Measurements from ENCODE around the gene ZFP36.
A peak's percentile ranks its signal among the peaks of the same experiment; 100 is the strongest.
"Not testable (repeated sequence)": the region's sequence is repeated elsewhere in the genome, so short reads cannot be mapped to it uniquely, and the experiment has no call there.

The ZFP36 gene, protein sequence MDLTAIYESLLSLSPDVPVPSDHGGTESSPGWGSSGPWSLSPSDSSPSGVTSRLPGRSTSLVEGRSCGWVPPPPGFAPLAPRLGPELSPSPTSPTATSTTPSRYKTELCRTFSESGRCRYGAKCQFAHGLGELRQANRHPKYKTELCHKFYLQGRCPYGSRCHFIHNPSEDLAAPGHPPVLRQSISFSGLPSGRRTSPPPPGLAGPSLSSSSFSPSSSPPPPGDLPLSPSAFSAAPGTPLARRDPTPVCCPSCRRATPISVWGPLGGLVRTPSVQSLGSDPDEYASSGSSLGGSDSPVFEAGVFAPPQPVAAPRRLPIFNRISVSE

DNA sequence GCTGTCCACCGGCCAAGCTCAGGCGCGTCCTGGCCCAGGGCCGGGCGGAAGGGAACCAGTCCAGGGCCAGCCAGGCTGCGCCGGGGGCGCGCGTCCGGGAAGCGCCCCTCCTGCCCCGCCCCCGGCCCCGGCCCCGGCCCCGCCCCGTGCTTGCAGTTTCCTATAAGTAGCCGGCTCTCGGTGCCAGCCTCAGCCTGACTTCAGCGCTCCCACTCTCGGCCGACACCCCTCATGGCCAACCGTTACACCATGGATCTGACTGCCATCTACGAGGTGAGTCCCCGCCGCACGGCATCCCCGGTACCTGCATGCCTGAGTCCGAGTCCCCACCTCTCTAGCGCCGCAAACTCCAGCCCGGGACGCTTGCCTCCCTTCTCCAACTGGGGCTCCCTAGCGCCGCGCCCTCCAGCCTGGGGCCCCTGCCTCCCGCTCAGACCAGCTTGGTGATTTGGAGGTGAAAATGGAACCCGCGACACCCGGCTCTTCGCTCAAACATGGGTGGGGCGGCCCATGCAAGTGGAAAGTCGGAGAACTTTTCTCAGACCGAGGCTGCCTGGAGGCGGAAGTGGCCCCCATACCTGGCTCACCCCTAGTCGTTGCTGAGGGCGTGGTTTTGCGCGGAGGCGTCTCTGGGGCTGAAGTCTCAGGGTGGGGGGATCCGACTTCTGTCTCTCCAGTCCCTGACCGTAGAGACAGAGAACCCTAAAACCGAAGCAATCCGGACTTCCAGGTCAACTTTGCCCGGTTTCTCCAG lies at the start of gene ZFP36:
Gene ZFP36 (plus strand): TSS at position 192 of the 754 bp plus-strand sequence. CDS start 58 bp downstream, at position 250.
- peak within 1 kb of the TSS; percentile 91 for H3K4me3 ChIP-seq (ENCODE audit: low read depth, low read length)

DNA sequence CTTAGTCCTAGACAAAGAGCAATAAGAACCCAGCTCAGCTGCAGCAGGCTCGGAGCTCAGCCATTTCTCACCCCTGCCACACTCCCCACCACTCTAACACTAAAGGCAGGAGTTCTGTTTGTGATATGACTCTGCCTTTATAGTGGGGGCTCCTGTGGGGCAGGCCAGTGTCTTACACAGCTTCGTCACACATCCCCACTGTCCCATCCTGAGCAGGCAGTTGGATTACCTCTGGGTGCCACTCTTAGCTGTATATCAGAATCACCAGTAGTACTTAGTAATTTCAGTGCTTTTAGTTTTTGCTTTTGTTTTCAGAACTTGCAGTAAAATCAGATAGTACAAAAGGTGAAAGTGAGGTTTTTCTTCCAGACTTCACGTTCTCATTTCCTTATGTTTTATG lies 47.6 kb upstream of the ZFP36 start:
- no peak overlapping the region for H3K4me3 ChIP-seq (ENCODE audit: low read depth, low read length)

DNA sequence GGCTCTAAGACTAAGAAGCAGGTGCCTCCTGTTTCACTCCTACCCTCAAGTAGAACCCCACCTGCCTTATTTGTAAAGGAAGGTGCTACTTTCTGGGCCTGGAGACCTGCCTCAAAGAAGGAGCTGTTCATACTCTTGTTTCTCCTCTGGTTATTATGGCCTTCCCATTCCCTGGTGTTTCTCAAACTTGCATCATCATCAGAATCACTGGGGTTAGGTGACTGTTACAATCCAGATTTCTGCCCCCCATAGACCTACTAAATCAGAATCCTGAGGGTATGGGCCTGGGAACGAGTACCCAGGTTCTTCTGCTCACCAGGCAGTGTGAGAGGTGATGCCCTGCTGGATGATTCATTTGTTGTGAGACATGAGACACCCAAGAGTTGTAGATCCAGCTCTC lies 46.0 kb upstream of the ZFP36 start:
- H3K4me3 ChIP-seq (ENCODE audit: low read depth, low read length) = no peak overlapping the region

DNA sequence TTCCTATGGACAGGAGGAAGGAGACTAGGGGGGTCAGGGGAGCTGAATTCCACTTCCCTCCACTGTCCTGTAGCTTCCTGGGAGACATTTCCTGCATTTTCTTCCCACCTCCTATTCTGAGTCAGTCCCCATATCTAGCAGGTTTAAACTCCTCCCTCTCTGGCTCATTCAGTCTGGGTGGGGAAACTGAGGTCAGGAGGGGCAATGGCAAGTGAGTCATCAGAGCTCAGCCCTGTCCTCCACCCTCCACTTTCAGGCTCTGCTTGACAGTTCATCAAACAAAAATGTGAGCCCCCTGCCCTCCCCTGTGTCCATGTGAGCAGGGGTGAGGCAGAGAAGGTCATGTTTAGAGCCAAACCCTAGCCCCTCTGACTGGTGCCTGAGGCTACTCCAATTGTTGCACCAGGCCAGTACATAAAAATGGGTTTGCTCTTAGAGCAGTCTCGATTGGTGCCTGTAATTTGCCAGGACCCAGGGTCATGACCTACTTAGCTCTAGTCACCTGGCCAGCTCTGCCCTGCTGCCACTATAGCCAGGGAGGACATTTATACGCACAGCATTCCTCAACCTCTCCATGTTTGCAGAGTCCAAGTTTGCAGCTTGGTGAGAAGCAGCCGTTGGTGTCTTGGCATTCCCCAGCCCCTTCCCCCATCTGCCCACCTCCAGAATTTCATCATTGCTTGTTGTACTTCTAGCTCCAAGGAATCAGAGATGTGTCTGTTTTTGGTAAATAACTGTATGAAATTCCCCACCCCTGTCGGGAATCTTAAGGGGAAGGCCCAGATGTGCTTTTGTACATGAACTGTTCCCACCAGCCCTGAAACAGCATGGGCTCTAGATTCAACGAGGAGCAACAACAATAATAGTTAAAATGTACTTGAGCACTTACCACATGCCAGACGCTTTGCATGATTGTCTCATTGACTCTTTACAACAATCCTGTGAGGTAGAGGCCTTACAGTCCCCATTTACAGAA lies 43.7 kb upstream of the ZFP36 start:
- H3K4me3 ChIP-seq (ENCODE audit: low read depth, low read length) = no peak overlapping the region

DNA sequence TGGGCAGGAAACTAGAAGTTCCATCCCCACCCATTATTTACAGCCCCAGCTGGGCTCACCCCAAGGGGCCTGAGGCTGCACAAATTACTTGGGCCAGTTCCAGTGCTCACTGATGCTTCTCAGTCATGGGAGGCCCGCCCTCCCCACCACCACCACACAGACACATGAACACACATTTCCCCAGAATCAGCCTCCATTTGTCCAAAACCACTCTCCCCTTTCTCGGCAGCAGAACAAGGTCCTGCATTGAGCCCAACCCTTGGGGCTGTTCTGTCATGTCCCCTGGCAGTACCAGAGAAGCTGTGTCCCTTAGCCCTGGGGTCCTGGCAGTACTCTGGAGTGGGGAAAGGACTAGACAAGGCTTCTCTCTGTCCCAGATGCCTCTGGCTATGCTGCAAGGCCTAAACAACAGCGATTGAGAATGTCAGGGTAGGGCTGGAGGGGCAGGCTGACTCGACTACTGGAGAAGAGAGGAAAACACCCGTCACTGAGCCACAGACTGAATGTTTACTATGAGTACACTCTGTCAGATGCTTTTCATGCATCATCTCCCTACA lies 42.7 kb upstream of the ZFP36 start:
- no peak overlapping the region for H3K4me3 ChIP-seq (ENCODE audit: low read depth, low read length)

DNA sequence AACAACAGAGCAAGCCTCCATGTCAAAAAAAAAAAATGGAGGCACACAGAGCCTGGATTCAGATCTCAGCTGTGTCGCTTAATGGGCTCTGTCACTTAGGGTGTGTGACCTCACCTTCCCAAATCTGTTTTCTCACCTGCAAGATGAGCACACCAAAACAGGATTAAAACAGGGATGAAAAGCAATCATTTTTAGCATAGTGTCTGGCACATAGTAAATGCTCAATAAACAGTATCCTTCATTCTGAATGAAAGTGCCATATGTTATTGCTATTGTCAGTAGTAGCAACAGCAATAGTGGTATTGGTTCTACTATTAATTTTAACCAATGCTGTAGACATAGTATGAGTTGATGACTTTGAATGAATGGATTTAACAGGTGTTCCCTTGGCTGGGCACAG lies 41.1 kb upstream of the ZFP36 start:
- no peak overlapping the region for H3K4me3 ChIP-seq (ENCODE audit: low read depth, low read length)

DNA sequence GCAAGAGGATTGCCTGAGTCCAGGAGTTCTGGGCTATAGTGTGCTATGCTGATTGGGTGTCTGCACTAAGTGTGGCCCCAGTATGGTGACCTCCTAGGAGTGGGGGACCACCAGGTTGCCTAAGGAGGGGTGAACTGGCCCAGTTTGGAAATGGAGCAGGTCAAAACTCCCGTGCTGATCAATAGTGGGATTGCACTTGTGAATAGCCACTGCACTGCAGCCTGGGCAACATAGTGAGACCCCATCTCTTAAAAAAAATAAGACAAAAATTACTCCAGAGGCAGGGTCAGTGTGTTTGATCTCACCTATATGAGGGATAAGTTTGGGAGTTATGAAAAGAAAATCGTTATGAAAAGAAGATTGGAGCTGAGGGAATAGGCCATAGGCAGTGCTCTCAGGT lies 37.4 kb upstream of the ZFP36 start:
- no peak overlapping the region for H3K4me3 ChIP-seq (ENCODE audit: low read depth, low read length)

DNA sequence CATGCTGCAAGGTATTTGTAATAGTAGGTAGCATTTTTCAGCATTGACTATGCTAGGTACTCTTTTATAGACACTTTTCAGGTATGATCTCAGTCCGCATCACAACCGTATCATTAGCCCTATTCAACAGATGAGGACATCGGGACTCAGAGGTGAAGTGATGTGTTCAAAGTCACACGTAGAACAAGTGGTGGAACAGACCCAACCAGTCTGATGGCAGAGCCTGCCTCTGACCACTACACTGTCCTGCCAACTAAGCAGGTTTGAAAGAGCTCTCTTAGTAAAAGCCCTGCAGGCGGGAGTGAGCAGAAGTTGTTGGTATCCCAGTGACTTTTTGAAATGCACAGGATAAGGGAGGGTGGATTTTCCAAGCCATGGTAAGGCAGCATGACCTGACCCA lies 35.9 kb upstream of the ZFP36 start:
- H3K4me3 ChIP-seq (ENCODE audit: low read depth, low read length) = no peak overlapping the region

DNA sequence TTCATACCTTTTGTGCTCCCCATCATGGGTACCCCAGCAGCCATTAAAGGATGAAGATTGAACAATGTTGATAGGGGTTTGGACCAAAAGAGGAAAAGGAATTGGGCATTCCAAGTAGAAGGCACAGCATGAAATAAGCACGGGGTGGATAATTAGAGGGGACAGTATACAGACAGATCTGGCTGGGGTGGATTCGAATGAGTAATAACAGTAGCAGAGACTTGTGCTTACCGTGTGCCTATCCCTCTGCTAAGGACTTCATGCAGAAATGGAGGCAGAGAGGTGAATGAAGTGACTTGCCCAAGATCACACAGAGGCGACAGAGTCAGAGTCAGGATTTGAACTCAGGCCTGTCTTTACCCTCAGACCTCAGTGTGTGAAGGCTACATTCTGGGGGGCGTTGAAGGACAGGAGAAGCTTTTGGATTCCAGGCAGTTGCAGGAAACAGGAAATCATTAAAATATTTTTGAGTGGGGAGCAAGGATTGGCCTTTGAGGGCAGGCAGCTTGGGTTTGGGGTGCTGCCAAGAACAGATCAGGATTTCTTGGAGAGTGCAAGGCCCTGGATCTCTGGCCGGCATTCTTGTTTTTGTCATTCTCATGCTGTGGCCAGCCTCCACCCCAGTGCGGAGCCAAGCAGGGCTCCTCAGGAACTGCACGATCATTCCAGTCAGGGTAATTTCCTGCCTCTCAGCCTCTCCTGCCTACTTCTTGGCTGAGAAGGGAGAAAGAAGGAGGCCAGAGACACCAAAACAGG lies 34.4 kb upstream of the ZFP36 start:
- no peak overlapping the region for H3K4me3 ChIP-seq (ENCODE audit: low read depth, low read length)

DNA sequence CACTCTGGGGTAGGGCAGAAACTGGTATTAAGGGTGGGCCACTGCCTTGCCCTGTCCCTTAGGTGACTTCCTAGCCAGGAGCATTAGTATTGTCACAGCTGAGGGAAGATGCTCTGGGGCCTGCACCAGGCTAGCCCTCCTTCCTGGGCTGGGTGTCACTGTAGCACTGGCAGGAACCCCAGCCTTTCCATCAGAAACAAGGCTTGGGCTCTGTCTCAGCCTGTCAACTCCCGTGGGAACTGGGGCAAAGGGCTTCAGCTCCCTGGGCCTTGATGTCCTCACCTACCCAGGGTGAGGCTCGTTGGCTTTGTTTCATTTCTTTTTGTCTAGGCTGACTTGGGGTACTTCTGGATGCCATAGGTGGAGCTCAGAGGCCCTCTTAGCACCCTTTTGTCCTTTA lies 33.7 kb upstream of the ZFP36 start:
- H3K4me3 ChIP-seq (ENCODE audit: low read depth, low read length) = no peak overlapping the region

DNA sequence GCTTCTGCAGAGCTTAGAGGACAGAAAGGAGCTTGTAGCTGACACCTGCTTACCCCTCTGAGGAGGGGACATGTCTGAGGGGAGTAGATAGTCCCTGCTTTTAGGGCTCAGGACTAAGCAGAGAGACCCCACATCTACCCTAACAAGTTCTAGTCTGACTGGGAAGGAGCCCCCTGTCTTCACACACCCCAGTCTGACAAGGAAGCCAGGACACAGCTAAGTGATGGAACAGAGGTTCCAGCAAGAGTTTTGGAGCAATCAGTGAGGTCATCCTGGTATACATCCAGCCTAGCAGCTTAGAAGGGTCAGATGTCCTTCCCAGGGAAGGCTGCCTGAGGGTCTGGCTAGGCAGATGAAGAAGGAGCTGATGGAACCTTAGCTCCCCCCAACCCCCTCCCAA lies 30.7 kb upstream of the ZFP36 start:
- no peak overlapping the region for H3K4me3 ChIP-seq (ENCODE audit: low read depth, low read length)

DNA sequence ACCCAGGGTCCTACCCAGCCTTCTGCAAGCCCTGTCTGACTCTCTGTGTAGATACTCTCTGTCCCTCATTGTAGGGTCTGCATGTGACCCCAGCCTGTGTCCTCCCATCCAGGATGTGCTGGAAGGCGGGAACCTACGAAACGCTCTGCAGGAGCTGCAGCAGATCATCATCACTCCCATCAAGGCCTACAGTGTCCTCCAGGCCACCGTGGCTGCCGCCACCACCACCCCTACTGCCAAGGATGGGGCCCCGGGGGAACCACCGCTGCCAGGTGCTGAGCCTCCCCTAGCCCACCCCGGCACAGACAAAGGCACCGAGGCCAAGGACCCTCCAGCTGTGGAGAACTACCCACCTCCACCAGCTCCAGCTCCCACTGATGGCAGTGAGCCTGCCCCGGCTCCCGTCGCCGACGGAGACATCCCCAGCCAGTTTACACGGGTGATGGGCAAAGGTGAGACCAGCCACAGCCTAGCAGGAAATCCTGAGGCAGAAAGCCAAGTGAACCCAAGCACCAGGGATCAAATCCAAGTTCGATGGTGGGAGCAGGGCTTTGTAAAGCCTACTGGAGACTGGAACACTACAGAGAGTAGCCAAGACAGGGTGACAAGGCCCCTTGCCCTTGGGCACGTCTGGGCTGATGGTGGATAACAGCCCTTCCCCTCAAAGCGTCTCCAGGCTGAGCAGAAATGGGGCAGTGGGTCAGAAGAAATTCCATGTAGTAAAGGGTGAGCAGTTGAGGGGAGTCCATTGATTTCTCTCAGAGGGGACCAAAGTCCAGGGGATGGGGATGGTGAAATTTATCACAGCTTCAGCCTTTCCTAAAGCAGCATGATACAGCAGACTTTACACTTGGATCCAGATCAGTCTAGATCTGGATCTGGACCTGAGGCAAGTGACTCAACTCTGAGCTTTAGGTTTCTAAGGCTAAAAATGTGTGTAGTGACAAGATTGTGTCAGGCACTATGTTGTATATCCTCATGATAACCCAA lies 29.0 kb upstream of the ZFP36 start:
- H3K4me3 ChIP-seq (ENCODE audit: low read depth, low read length) = no peak overlapping the region

DNA sequence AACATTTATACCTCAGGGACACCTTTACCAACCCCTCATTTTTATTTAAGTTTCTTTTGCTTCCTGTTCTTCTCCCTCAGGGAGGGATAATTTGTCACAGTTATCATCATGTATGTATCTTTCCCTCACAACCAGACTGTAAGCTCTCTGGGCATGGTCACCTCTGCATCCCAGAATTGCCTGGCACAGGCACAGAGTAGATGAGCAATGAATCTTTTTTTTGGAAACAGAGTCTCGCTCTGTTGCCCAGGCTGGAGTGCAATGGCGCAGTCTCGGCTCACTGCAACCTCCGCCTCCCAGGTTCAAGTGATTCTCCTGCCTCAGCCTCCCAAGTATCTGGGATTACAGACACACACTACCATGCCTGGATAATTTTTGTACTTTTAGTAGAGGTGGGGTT lies 27.3 kb upstream of the ZFP36 start:
- not testable (repeated sequence) for H3K4me3 ChIP-seq (ENCODE audit: low read depth, low read length)

DNA sequence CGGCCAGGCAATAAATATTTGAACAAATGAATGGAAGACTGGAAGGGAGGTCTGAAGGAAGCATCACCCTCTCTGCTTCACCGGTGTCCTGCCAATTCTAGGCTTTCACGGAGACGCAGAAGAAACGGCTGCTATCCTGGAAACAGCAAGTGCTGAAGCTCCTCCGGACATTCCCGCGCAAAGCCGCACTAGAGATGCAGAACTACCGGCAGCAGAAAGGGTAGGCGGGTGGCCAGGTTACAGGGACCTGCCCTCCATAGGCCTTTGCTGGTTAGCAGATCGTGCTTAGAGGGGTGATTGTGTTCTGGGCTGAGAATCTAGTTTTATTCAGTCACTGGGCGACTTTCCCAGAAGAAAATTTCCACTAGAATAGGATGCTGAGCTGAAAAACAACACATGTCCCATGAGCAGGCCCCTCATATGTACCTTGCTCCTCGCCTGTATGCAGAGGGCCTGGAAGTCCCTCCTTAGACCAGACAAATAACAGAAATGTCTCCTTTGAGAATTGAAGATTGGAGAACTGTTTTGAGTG lies 26.7 kb upstream of the ZFP36 start:
- H3K4me3 ChIP-seq (ENCODE audit: low read depth, low read length) = no peak overlapping the region

DNA sequence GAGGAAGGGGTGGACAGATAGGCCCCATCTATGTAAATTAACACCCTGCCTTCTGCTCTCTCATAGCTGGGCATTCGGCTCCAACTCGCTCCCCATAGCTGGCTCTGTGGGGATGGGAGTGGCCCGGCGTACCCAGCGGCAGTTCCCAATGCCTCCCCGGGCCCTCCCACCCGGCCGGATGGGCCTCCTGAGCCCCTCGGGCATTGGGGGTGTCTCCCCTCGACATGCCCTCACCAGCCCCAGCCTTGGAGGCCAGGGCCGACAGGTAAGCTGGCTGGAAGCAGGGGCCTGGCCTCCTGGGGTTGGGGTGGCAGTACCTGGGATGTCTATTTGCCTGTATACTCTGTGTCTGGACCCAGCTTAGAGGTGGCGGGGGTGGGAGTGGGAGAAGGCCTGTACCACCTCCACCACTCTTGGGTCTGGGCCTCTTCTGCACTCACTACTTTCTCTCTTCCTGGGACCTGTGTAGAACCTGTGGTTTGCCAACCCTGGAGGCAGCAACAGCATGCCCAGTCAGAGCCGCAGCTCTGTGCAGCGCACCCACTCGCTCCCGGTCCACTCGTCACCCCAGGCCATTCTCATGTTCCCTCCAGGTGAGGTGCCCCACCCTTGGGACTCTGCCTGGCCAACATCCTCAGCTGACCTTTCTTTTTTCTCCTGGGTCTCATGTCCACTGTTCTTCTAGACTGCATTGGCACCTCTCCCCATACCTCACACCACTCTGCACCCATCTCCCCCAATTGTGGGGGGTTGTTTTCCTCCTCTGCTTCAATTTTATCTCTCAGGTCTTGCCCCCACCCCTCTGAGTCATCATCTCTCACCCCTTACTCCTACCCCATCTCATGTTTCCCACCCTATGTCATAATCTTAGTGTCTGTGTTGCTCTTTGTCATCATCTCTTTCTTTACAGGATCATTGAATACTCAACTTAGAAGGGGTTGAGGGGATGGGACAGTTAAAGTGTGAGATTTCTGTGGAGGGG lies 25.8 kb upstream of the ZFP36 start:
- H3K4me3 ChIP-seq (ENCODE audit: low read depth, low read length) = no peak overlapping the region

DNA sequence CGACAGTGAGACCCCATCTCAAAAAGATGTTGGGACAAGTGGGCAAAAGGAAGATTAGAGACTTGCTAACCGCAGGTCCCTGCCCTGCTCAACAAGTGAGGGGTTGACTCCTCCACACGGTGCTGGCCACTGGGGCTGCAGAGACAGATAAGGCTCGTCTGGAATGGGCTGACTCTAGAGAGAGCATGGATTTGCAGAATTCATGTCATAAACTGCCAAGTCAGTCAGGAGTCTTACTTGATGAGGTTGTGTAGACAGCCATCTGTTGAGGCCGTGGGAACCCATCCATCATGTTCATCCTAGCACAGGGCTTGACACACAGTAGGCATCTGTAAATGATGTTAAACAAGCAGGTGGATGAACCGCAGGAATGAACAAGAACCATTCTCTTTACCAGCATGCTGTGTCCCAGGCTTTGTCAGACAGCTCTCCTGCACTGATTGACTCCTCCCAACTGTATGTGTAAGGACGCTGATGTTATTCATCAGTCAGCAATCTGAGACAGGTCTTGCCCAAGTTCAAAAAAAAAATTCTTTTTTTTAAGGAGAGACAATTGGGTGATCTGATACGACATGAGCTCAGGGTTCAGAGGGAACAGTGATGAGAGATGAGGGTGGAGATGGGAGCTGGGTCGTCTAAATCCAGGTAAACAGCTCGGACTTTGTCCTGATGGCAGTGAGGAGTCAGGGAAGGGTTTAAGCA lies 24.6 kb upstream of the ZFP36 start:
- H3K4me3 ChIP-seq (ENCODE audit: low read depth, low read length) = no peak overlapping the region

All from iPS-11a (cell line).